NCI-H345 (cell line): ENCODE measurements around the gene NT5C3B.
"Not testable (repeated sequence)": the region's sequence is repeated elsewhere in the genome, so short reads cannot be mapped to it uniquely, and the experiment has no call there.

ENCODE experiments used
- DNase-seq: peaks from one replicate; lab custom pipeline; 2025; lab: John Stamatoyannopoulos, UW

Gene NT5C3B

GRCh38 chr17:41784207-41784744 is 51.8 kb downstream of the NT5C3B start:
- DNase-seq: no peak

GRCh38 chr17:41782142-41782541 is 53.9 kb downstream of the NT5C3B start:
- no peak for DNase-seq

GRCh38 chr17:41781404-41782110 is 54.5 kb downstream of the NT5C3B start:
- DNase-seq: no peak

- no peak for DNase-seq
These were observed 56.1 kb downstream of the NT5C3B start for GRCh38 chr17:41779954-41780353.

- peak; percentile 73 for DNase-seq
These were observed 58.4 kb downstream of the NT5C3B start for GRCh38 chr17:41777574-41778188.

- DNase-seq: no peak
These were observed 58.9 kb downstream of the NT5C3B start for GRCh38 chr17:41777157-41777573.

GRCh38 chr17:41776262-41776900 is 59.7 kb downstream of the NT5C3B start:
- not testable (repeated sequence) for DNase-seq

- DNase-seq: no peak
These were observed 60.4 kb downstream of the NT5C3B start for GRCh38 chr17:41775394-41776226.
